ENCODE measurements around the gene PHF23.

- TF ChIP-seq CTCF (IDR thresholded peaks at IDR 0.05) (no peak), POLR2A (IDR thresholded peaks at IDR 0.05) (no peak)
Measured at GRCh38 chr17:7221278-7222092, 17.8 kb downstream of the PHF23 start.
